Activated T-cell treated with anti-CD3 and anti-CD28 coated beads for 4 hours (primary cell): ENCODE results near the gene SLC25A41.

Experiments
- DNase-seq: peaks from one replicate; pipeline ENCODE4 v3.0.0-alpha.2; 2020

The SLC25A41 gene

GRCh38 chr19:6425732-6426620 lies 7.6 kb downstream of the SLC25A41 start:
- DNase-seq = no peak

- peak; percentile 97 for DNase-seq
Observed at GRCh38 chr19:6424939-6425731, 8.4 kb downstream of the SLC25A41 start.

GRCh38 chr19:6424195-6424938 lies 9.2 kb downstream of the SLC25A41 start, which contains the start of gene KHSRP:
TSS of gene KHSRP (minus strand) at chr19:6424811. CDS start at chr19:6424701, 110 bp downstream.
- peak; percentile 20 for DNase-seq

GRCh38 chr19:6423499-6424194 lies 9.9 kb downstream of the SLC25A41 start:
- no peak for DNase-seq

- no peak for DNase-seq
Observed at GRCh38 chr19:6421075-6422014, 12.2 kb downstream of the SLC25A41 start.

GRCh38 chr19:6418562-6418932 lies 15.0 kb downstream of the SLC25A41 start:
- no peak for DNase-seq

GRCh38 chr19:6417713-6418561 lies 15.6 kb downstream of the SLC25A41 start:
- DNase-seq = no peak

- DNase-seq = no peak
Observed at GRCh38 chr19:6416658-6417405, 16.7 kb downstream of the SLC25A41 start.

- DNase-seq = no peak
Observed at GRCh38 chr19:6415591-6416190, 17.9 kb downstream of the SLC25A41 start.

GRCh38 chr19:6414793-6415590 lies 18.6 kb downstream of the SLC25A41 start:
- DNase-seq = no peak

- DNase-seq = no peak
Observed at GRCh38 chr19:6413721-6414643, 19.6 kb downstream of the SLC25A41 start.

GRCh38 chr19:6413291-6413690 lies 20.3 kb downstream of the SLC25A41 start:
- DNase-seq = no peak

- DNase-seq = no peak
Observed at GRCh38 chr19:6412447-6413091, 21.0 kb downstream of the SLC25A41 start.

GRCh38 chr19:6412061-6412446 lies 21.5 kb downstream of the SLC25A41 start:
- DNase-seq = no peak

GRCh38 chr19:6409346-6409745 lies 24.2 kb downstream of the SLC25A41 start:
- DNase-seq = no peak

GRCh38 chr19:6406401-6406800 lies 27.2 kb downstream of the SLC25A41 start:
- no peak for DNase-seq
